VCaP (cell line): Measurements from ENCODE around the gene ABCA1.

Experiments used
- H3K27ac ChIP-seq: fragments of 450-650 bp; 2 replicates; pipeline ENCODE4 v1.5.1; 2017
- TF ChIP-seq, protein P1 (sequence below): fragments of 450-650 bp; conservative IDR thresholded peaks from 2 replicates; pipeline ENCODE4 v1.5.1; 2017; ENCODE audit warnings: mild to moderate bottlenecking, moderate library complexity

ABCA1 gene, protein sequence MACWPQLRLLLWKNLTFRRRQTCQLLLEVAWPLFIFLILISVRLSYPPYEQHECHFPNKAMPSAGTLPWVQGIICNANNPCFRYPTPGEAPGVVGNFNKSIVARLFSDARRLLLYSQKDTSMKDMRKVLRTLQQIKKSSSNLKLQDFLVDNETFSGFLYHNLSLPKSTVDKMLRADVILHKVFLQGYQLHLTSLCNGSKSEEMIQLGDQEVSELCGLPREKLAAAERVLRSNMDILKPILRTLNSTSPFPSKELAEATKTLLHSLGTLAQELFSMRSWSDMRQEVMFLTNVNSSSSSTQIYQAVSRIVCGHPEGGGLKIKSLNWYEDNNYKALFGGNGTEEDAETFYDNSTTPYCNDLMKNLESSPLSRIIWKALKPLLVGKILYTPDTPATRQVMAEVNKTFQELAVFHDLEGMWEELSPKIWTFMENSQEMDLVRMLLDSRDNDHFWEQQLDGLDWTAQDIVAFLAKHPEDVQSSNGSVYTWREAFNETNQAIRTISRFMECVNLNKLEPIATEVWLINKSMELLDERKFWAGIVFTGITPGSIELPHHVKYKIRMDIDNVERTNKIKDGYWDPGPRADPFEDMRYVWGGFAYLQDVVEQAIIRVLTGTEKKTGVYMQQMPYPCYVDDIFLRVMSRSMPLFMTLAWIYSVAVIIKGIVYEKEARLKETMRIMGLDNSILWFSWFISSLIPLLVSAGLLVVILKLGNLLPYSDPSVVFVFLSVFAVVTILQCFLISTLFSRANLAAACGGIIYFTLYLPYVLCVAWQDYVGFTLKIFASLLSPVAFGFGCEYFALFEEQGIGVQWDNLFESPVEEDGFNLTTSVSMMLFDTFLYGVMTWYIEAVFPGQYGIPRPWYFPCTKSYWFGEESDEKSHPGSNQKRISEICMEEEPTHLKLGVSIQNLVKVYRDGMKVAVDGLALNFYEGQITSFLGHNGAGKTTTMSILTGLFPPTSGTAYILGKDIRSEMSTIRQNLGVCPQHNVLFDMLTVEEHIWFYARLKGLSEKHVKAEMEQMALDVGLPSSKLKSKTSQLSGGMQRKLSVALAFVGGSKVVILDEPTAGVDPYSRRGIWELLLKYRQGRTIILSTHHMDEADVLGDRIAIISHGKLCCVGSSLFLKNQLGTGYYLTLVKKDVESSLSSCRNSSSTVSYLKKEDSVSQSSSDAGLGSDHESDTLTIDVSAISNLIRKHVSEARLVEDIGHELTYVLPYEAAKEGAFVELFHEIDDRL (N-terminal part only)

DNA sequence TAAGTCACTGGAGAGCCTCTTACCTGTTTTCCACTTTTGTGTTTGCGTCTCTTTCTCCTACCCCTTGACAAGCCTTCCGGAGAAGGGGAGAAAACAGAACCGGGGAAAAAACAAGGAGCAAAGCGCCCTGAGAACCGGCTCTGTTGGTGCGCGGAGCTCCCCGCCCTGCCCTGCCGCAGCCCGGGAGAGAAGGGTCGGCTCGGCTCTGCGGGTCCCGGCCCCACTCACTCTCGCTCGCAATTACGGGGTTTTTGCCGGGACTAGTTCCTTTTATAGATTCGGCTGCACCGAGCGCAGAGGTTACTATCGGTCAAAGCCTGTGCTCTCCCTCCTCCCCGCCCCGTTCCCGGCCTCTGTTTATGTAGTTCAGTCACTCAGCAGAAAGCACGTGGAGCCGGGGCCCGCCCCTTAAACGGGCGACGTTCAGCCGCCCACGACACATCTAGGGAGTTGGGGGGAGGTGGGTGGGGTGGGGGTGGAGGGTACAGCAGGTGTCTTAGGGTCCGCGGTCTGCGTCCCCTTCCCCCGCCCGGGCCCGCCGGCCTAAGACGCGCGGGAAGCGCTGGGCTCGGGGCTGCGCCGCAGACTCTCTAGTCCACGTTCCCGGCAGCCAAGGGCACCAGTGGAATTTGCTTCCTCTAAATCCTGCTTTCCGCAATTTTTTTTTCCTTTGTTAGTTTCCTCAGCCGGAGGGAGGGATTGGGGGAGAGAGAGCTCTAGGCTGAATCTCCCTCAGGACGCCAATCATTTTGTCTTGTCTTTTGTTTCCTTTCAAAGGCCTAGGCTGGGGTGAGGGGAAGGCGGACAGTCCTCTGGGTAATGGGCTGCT, at the start of gene ABCA1:
ABCA1 (minus strand) TSS at position 244 of the 829 bp plus-strand sequence. CDS start 24,476 bp downstream, outside the sequence.
- H3K27ac ChIP-seq, result peak within 1 kb of the TSS; percentile 44
- TF ChIP-seq, protein P1, sequence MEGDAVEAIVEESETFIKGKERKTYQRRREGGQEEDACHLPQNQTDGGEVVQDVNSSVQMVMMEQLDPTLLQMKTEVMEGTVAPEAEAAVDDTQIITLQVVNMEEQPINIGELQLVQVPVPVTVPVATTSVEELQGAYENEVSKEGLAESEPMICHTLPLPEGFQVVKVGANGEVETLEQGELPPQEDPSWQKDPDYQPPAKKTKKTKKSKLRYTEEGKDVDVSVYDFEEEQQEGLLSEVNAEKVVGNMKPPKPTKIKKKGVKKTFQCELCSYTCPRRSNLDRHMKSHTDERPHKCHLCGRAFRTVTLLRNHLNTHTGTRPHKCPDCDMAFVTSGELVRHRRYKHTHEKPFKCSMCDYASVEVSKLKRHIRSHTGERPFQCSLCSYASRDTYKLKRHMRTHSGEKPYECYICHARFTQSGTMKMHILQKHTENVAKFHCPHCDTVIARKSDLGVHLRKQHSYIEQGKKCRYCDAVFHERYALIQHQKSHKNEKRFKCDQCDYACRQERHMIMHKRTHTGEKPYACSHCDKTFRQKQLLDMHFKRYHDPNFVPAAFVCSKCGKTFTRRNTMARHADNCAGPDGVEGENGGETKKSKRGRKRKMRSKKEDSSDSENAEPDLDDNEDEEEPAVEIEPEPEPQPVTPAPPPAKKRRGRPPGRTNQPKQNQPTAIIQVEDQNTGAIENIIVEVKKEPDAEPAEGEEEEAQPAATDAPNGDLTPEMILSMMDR, result no peak

DNA sequence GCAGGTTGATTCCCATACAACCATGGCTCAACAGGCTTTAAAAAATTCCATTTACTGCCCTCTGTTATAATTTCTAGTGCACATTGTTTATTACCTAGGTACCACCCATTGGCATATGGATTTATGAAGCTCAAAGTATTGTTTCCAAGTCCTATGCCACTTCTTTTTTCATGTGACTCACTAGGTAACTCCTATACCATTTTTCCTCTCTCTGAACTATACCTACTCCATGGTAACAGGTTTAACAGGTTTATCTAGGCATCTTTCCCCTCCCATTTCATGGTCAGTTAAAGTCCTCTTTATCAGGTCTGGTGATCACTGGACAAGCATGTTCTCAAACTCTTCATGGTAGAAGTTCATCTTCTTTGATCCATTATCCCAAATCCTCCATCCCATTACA, 49.6 kb upstream of the ABCA1 start:
- 0 out of 2 replicates have a peak overlapping the region, but pooled peaks have one; percentile 2 for H3K27ac ChIP-seq
- TF ChIP-seq, protein P1, result no peak

DNA sequence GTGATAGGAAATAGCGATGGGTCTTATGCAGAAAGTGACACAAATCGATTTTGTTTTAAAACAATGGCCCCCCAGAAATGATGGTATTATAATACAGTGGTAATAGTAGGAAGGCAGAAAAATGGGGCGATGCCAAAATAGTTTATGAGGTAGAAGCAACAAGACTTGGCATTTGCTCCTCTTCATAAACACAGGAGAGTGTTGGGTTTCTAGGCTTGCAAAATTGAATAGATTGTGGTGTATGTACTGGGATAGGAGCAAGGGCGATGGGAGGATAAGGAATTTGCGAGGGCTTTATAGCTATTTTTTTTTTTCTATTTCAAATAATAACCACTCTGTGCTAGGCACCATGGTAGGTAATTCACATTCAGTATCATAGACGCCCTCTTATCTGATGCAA, 49.2 kb upstream of the ABCA1 start:
- TF ChIP-seq, protein P1, result no peak
- H3K27ac ChIP-seq, result 0 out of 2 replicates have a peak overlapping the region, but pooled peaks have one; percentile 2

DNA sequence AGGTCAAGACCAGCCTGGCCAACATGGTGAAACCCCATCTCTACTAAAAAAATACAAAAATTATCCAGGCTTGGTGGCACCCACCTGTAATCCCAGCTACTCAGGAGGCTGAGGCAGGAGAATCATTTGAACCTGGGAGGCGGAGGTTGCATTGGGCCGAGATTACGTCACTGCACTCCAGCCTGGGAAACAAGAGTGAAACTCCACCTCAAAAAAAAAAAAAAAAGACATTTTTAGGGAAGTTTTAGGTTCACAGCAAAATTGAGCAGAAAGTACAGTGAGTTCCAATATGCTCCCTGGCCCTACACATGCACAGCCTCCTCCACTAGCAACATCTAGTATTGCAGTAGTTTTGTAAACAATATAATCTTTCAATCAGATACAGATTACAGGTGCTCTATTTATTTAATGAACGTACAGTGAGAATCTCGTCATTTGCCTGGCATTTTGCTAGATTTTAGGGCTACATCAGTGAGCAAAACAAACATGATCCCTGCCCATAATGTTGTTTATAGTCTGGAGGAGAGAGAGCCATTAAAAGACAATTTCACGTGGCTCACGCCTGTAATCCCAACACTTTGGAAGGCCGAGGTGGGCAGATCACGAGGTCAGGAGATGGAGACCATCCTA, 48.1 kb upstream of the ABCA1 start:
- 0 out of 2 replicates have a peak overlapping the region, but pooled peaks have one; percentile 27 for H3K27ac ChIP-seq

DNA sequence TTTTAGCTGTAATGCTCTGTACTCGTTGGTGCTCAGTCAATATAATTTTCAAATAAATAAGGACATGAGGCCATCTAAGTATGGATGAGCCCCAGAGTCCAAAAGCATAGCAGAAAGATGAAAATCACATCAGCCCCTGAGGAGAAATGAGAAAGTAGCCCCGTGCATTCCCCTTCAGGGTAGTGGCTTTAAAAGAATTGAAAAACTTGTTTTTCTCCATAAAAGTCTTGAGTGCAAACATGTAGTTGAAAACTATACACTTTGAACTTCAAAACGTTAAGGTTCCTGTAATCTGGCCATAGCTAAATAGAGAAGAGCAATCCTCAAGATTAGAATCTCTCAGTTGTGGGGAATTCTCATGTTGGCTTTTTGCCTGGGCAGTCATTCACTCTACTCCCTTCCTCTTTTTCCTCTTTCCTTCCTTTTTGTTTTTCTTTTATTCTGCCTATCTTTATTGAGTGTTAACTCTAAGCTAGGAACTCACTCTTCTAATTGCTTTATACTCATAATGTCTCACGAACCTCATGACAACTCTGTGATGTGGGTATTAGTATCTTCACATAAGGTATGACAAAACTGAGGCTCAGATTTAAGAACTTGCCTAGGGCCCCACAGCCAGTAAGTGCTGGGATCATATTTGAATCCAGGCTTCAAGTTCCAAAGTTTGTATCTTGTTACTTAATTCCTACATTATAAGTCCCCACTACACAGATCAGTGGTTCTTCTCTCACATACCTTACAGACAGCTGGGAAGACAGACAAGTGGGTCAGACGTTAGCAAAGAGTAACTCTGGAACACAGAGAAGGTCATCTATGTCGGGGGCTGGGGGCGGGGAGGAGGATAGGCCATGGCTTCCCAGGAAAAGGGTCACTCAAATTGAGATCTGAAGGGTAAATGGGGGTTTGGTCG, 46.4 kb upstream of the ABCA1 start:
- TF ChIP-seq, protein P1, result no peak
- H3K27ac ChIP-seq, result no peak overlapping the region

DNA sequence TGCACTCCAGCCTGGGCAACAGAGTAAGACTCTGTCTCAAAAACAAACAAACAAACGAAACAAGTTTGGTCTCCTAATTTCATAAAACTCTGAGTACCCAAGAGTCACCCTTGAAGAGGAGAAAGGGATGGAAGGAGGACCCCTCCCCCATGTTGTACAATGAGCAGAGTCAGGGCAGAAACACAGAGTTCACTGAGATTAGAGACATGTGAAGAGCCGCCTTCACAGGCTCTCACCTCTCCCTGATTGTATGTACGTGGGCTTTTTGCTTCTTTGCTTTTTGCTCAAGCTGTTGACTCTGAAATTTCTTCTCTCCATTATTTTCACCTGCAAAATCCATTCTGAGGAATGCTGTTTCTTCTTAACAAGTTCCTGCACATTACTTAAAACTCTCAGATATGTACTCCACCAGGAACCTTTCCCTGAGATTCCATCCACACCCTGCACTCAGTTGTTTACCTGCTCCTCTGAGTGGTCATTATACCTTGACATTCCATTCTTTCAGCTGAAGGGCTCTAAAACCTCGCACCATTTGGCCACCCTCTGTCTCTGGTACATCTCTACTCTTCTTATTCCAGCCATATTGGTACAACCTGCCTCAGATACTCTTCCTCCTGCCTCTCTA, 44.4 kb upstream of the ABCA1 start:
- TF ChIP-seq, protein P1, result no peak

More for the DNA sequence above, 44.4 kb upstream of the ABCA1 start:
- no peak overlapping the region for H3K27ac ChIP-seq
